OCI-LY7 (cell line): ENCODE results near the gene TMEM30B. TPM values are rescaled to one million over a fixed set of nuclear protein-coding genes. Genes with fewer than 3 reads are reported as not detected.

Experiments
- BruUV-seq: library from RNA; stranded (reverse); fragments of 400-500 nt; replicated peaks from 2 replicates; lab custom pipeline; 2021; lab: Mats Ljungman, UMichigan
- CTCF ChIA-PET: fragments of 300-600 bp; sonication (Branson Sonifier 250); formaldehyde crosslinking; loops from one replicate; lab custom pipeline; 2022; ENCODE audit warnings: antibody characterized with exemption; ENCODE audit not compliant: unreplicated experiment; lab: Charles Lee
- POLR2A ChIA-PET: fragments of 300-600 bp; sonication (Branson Sonifier 250); formaldehyde crosslinking; loops from one replicate; lab custom pipeline; 2022; ENCODE audit warnings: antibody characterized with exemption; lab: Charles Lee
- DNase-seq: peaks from one replicate; pipeline ENCODE4 v3.0.0-alpha.2; 2015; ENCODE audit warnings: low spot score
- H2AFZ ChIP-seq: fragments of 200-600 bp; sonication (generic), shearing (Covaris generic); 2 replicates; pipeline ENCODE4 v1.6.1; 2014; ENCODE audit warnings: mild to moderate bottlenecking, antibody characterized with exemption, low read length, moderate library complexity
- H3K27ac ChIP-seq: fragments of 200-600 bp; sonication (generic); 2 replicates; pipeline ENCODE4 v1.5.1; 2014; ENCODE audit warnings: mixed run types, low read depth, mild to moderate bottlenecking, moderate library complexity, low read length, inconsistent platforms; ENCODE audit not compliant: poor library complexity, severe bottlenecking
- H3K36me3 ChIP-seq: fragments of 200-600 bp; sonication (generic); 2 replicates; pipeline ENCODE4 v1.6.1; 2014; ENCODE audit warnings: mild to moderate bottlenecking, antibody characterized with exemption, low read length, moderate library complexity, mixed read lengths; ENCODE audit not compliant: insufficient read depth
- H3K4me1 ChIP-seq: fragments of 200-600 bp; sonication (generic); 2 replicates; pipeline ENCODE4 v1.5.1; 2014; ENCODE audit warnings: mild to moderate bottlenecking, low read length; ENCODE audit not compliant: insufficient read depth, poor library complexity, severe bottlenecking
- H3K4me2 ChIP-seq: fragments of 200-600 bp; sonication (generic); 2 replicates; pipeline ENCODE4 v1.6.1; 2014; ENCODE audit warnings: mild to moderate bottlenecking, low read length
- H3K4me3 ChIP-seq: fragments of 200-600 bp; sonication (generic); 2 replicates; pipeline ENCODE4 v1.5.1; 2014; ENCODE audit warnings: mild to moderate bottlenecking, low read depth, low read length; ENCODE audit not compliant: poor library complexity, severe bottlenecking
- H3K79me2 ChIP-seq: fragments of 200-600 bp; sonication (generic); 2 replicates; pipeline ENCODE4 v1.6.1; 2016; ENCODE audit warnings: low read depth, mild to moderate bottlenecking, low read length, moderate library complexity, mixed read lengths; ENCODE audit not compliant: insufficient read depth
- H3K9me2 ChIP-seq: fragments of 200-600 bp; sonication (generic); 2 replicates; pipeline ENCODE4 v1.6.1; 2016; ENCODE audit warnings: mild to moderate bottlenecking, low read length, mixed read lengths; ENCODE audit not compliant: insufficient read depth
- H3K9me3 ChIP-seq: fragments of 200-600 bp; sonication (generic); 2 replicates; pipeline ENCODE4 v1.6.1; 2014; ENCODE audit warnings: mild to moderate bottlenecking, mixed run types, low read length, mixed read lengths
- H4K20me1 ChIP-seq: fragments of 200-600 bp; sonication (generic); 2 replicates; pipeline ENCODE4 v1.6.1; 2014; ENCODE audit warnings: mild to moderate bottlenecking, antibody characterized with exemption, low read length, moderate library complexity, mixed read lengths; ENCODE audit not compliant: insufficient read depth
- CTCF ChIP-seq: fragments of 200-600 bp; sonication (generic); conservative IDR thresholded peaks from 2 replicates; pipeline ENCODE4 v1.5.1; 2014; ENCODE audit warnings: mild to moderate bottlenecking, antibody characterized with exemption, low read length, moderate library complexity, mixed read lengths
- EZH2phosphoT487 ChIP-seq: fragments of 200-600 bp; sonication (generic); IDR thresholded peaks from 2 replicates; pipeline ENCODE4 v1.6.1; 2018; ENCODE audit warnings: low read depth, borderline replicate concordance, mild to moderate bottlenecking, mixed run types, antibody characterized with exemption, low read length, moderate library complexity, mixed read lengths
- intact Hi-C: fragments of 100-400 bp; cut with micrococcal nuclease; formaldehyde crosslinking; loops from one replicate; pipeline ENCODE4 v1.10.0; 2022; ENCODE audit not compliant: unreplicated experiment
- total RNA-seq, 2 experiments: library from RNA; depleted of rRNA in 1 of 2; stranded (reverse); fragments of >200 nt in 1 of 2; shearing (Covaris generic) in 1 of 2; gene quantifications; 2 replicates each; pipeline ENCODE4 v1.2.3, GENCODE V29; 2014 to 2022

TMEM30B gene
- total RNA-seq, 2 experiments from 2014 or later, result not detected

GRCh38 chr14:61280092-61280525, 1.0 kb downstream of the TMEM30B start:
- no peaks in the 10 kb centered on the region for H3K79me2 ChIP-seq
- H2AFZ ChIP-seq, result no peak overlapping the region
- no peak overlapping the region for H3K4me2 ChIP-seq
- ChIA-PET CTCF (no interaction called here), POLR2A (no interaction called here)
- H3K27ac ChIP-seq, result no peak overlapping the region
- no peaks in the 10 kb centered on the region for H4K20me1 ChIP-seq
- no peaks in the 10 kb centered on the region for H3K4me1 ChIP-seq
- no TSS peak for BruUV-seq
- no peak for DNase-seq
- H3K36me3 ChIP-seq, result no peaks in the 10 kb centered on the region
- intact Hi-C loops, result no loop called here
- no peak for TF ChIP-seq EZH2phosphoT487
- no peak for TF ChIP-seq CTCF
- H3K9me3 ChIP-seq, result no peaks in the 10 kb centered on the region
- no peak overlapping the region for H3K4me3 ChIP-seq
- no peaks in the 10 kb centered on the region for H3K9me2 ChIP-seq

GRCh38 chr14:61279082-61279481, 2.1 kb downstream of the TMEM30B start:
- no peak overlapping the region for H3K4me2 ChIP-seq
- no peaks in the 10 kb centered on the region for H3K9me2 ChIP-seq
- no peak overlapping the region for H3K4me3 ChIP-seq
- H3K27ac ChIP-seq, result no peak overlapping the region
- no TSS peak for BruUV-seq
- H3K79me2 ChIP-seq, result no peaks in the 10 kb centered on the region
- no peak for DNase-seq
- H4K20me1 ChIP-seq, result no peaks in the 10 kb centered on the region
- no peak overlapping the region for H2AFZ ChIP-seq
- intact Hi-C loops, result no loop called here
- H3K4me1 ChIP-seq, result no peaks in the 10 kb centered on the region
- H3K36me3 ChIP-seq, result no peaks in the 10 kb centered on the region
- ChIA-PET CTCF (interaction anchor here (0.6 kb wide), 2 partner anchors 40 to 169 kb away, joined by 3 to 4 read pairs; no protein-coding TSS in a partner anchor), POLR2A (interaction anchor here (0.5 to 0.8 kb wide), 3 partner anchors 8 to 578 kb away, joined by 3 to 6 read pairs (median 3); no protein-coding TSS in a partner anchor)
- no peaks in the 10 kb centered on the region for H3K9me3 ChIP-seq
- TF ChIP-seq CTCF (no peak), EZH2phosphoT487 (no peak)

GRCh38 chr14:61277784-61278183, 3.4 kb downstream of the TMEM30B start:
- no peaks in the 10 kb centered on the region for H3K79me2 ChIP-seq
- H4K20me1 ChIP-seq, result no peaks in the 10 kb centered on the region
- H3K36me3 ChIP-seq, result no peaks in the 10 kb centered on the region
- no peaks in the 10 kb centered on the region for H3K9me3 ChIP-seq
- H3K4me1 ChIP-seq, result no peaks in the 10 kb centered on the region
- TF ChIP-seq CTCF (no peak), EZH2phosphoT487 (no peak)
- no peak overlapping the region for H3K4me2 ChIP-seq
- H3K4me3 ChIP-seq, result no peak overlapping the region
- no peaks in the 10 kb centered on the region for H3K9me2 ChIP-seq
- intact Hi-C loops, result no loop called here
- ChIA-PET POLR2A (interaction anchor here (0.6 kb wide), 2 partner anchors 165 to 516 kb away, joined by 3 read pairs; no protein-coding TSS in a partner anchor), CTCF (no interaction called here)
- no peak overlapping the region for H3K27ac ChIP-seq
- no TSS peak for BruUV-seq
- DNase-seq, result no peak
- H2AFZ ChIP-seq, result no peak overlapping the region
